HepG2 (cell line): Measurements from ENCODE around the gene CHID1. TPM values are rescaled to one million over a fixed set of nuclear protein-coding genes. Genes with fewer than 3 reads are reported as not detected.
A peak's percentile ranks its signal among the peaks of the same experiment; 100 is the strongest.

Experiments
- BORCS8-MEF2B ChIP-seq: sonication (generic); formaldehyde crosslinking; IDR thresholded peaks from 2 replicates; pipeline ENCODE4 v1.8.0; 2022; ENCODE audit warnings: mild to moderate bottlenecking, missing genetic modification reagents
- HMGXB3 ChIP-seq: sonication (generic); formaldehyde crosslinking; IDR thresholded peaks from 2 replicates; pipeline ENCODE4 v1.4.0; 2020; ENCODE audit warnings: missing genetic modification reagents, borderline replicate concordance
- HNRNPK ChIP-seq: fragments of 200-400 bp; formaldehyde crosslinking; IDR thresholded peaks from 2 replicates; pipeline ENCODE4 v1.6.1; 2018; ENCODE audit warnings: low read length, low read depth, moderate library complexity, mild to moderate bottlenecking; ENCODE audit not compliant: poor library complexity, severe bottlenecking
- MXD3 ChIP-seq: IDR thresholded peaks from 2 replicates; pipeline ENCODE4 v1.6.1; 2016; ENCODE audit warnings: mild to moderate bottlenecking, missing biosample characterization, missing genetic modification reagents
- POLR2G ChIP-seq: fragments of 200-400 bp; formaldehyde crosslinking; IDR thresholded peaks from 2 replicates; pipeline ENCODE4 v1.6.1; 2018; ENCODE audit warnings: mild to moderate bottlenecking, low read depth, low read length, moderate library complexity
- SRSF4 ChIP-seq: fragments of 200-400 bp; formaldehyde crosslinking; IDR thresholded peaks from one replicate; pipeline ENCODE4 v1.6.1; 2018; ENCODE audit warnings: mild to moderate bottlenecking, low read depth, low read length, moderate library complexity; ENCODE audit not compliant: poor library complexity, severe bottlenecking
- TFDP2 ChIP-seq: sonication (generic); formaldehyde crosslinking; IDR thresholded peaks from 2 replicates; pipeline ENCODE4 v1.4.0; 2020; ENCODE audit warnings: missing genetic modification reagents
- ZBTB37 ChIP-seq: sonication (generic); formaldehyde crosslinking; IDR thresholded peaks from 2 replicates; pipeline ENCODE4 v1.4.0; 2020; ENCODE audit warnings: mild to moderate bottlenecking, missing genetic modification reagents
- ZBTB39 ChIP-seq: sonication (generic); formaldehyde crosslinking; IDR thresholded peaks from 2 replicates; pipeline ENCODE4 v1.5.0; 2020; ENCODE audit warnings: missing genetic modification reagents
- ZBTB42 ChIP-seq: sonication (generic); formaldehyde crosslinking; IDR thresholded peaks from 2 replicates; pipeline ENCODE4 v1.5.0; 2020; ENCODE audit warnings: mild to moderate bottlenecking, missing genetic modification reagents
- ZBTB7A ChIP-seq: sonication (generic); formaldehyde crosslinking; IDR thresholded peaks from 2 replicates; pipeline ENCODE4 v1.8.0; 2022; ENCODE audit warnings: mild to moderate bottlenecking, missing genetic modification reagents
- ZNF256 ChIP-seq: sonication (generic); formaldehyde crosslinking; conservative IDR thresholded peaks from 2 replicates; pipeline ENCODE4 v1.4.0; 2020; ENCODE audit warnings: missing genetic modification reagents
- ZNF274 ChIP-seq: sonication (generic); formaldehyde crosslinking; IDR thresholded peaks from 2 replicates; pipeline ENCODE4 v1.5.1; 2020; ENCODE audit warnings: mild to moderate bottlenecking, missing genetic modification reagents
- ZSCAN5A ChIP-seq: sonication (generic); formaldehyde crosslinking; IDR thresholded peaks from 2 replicates; pipeline ENCODE4 v1.8.0; 2022; ENCODE audit warnings: mild to moderate bottlenecking, missing genetic modification reagents, borderline replicate concordance
- polyA plus RNA-seq, 8 experiments: library from polyadenylated mRNA; depleted of rRNA in 3 of 8; stranded (reverse) in 7 of 8; unstranded in 1 of 8; fragments of >200 nt; fragmentation: Illumina TruSeq in 4 of 8; extraction: Trizol in 4 of 8; gene quantifications; 2 replicates each; pipeline versions ENCODE4 v1.2.1 to v1.2.3, GENCODE V29; 2011 to 2016; ENCODE audit warnings: low read depth in 4 of 8, missing spikeins in 1 of 8, mixed read lengths in 1 of 8; ENCODE audit not compliant: insufficient read depth in 1 of 8
- total RNA-seq, 5 experiments: library from RNA; depleted of rRNA; stranded (reverse); fragments of >200 nt; fragmentation: Illumina TruSeq; extraction: Trizol; gene quantifications; 2 replicates each; pipeline ENCODE4 v1.2.3, GENCODE V29; 2016; ENCODE audit warnings: low read depth in 1 of 5

The CHID1 gene
- total and polyA plus RNA-seq, 2 of the 13 experiments (the other 11 are each of a cell fraction or from before 2014, with no cell fraction given), result 65.1 to 93.6 TPM

GRCh38 chr11:921921-922678 is 11.5 kb upstream of the CHID1 start (continued):
- no peak for TF ChIP-seq HMGXB3 (CRISPR knock-in tag)
- no peak for TF ChIP-seq ZBTB42
- TF ChIP-seq TFDP2 (CRISPR knock-in tag), result no peak
- no peak for TF ChIP-seq MXD3 (CRISPR knock-in tag)
- peak; percentile 43; the same call in 1 of the 2 replicates for TF ChIP-seq ZBTB7A (CRISPR knock-in tag)
- no peak for TF ChIP-seq ZBTB37
- TF ChIP-seq ZNF274, result no peak
- TF ChIP-seq POLR2G, result no peak
- TF ChIP-seq SRSF4, result no peak
- TF ChIP-seq ZSCAN5A (CRISPR knock-in tag), result no peak
- no peak for TF ChIP-seq ZBTB39 (CRISPR knock-in tag)
- TF ChIP-seq HNRNPK, result no peak
- TF ChIP-seq BORCS8-MEF2B (CRISPR knock-in tag), result peak; percentile 30; the same call in 1 of the 2 replicates
- TF ChIP-seq ZNF256, result no peak
